ENCODE results near the gene CLCN2. TPM values are rescaled to one million over a fixed set of nuclear protein-coding genes. Genes with fewer than 3 reads are reported as not detected.
A peak's percentile ranks its signal among the peaks of the same experiment; 100 is the strongest.

The CLCN2 gene
- total RNA-seq, 4 donors from 2014 or later = 13.7 to 246 (median 73.1) TPM

GRCh38 chr3:184339001-184339400, 22.4 kb downstream of the CLCN2 start:
- peaks cover 0 to 24% (median 9%) of the 10 kb centered on the region in 4 donors for H3K36me3 ChIP-seq
- H3K4me1 ChIP-seq = peaks cover 12 to 28% (median 24%) of the 10 kb centered on the region in 4 donors
- no peak for TF ChIP-seq POLR2A (IDR thresholded peaks at IDR 0.05)
- TF ChIP-seq EP300 (IDR thresholded peaks at IDR 0.05; ENCODE audit: low read depth) = no peak
- TF ChIP-seq POLR2AphosphoS5 (IDR thresholded peaks at IDR 0.05) = no peak
- no peak for TF ChIP-seq CTCF (IDR thresholded peaks at IDR 0.05)
- H3K4me3 ChIP-seq = peak overlapping the region in 2 of 4 donors; percentile 12 to 29
- intact Hi-C loops (cut with DNase I; ENCODE audit: low total_unique reads) = no loop called here
- WGBS, 2 donors (ENCODE audit: low coverage in 1 of 2) = 60 to 68% methylated on average over 2 to 8 of the region's 8 CpGs
- no peaks in the 10 kb centered on the region for H3K9me3 ChIP-seq
- in situ Hi-C loops (cut with MboI; ENCODE audit: low pct_ligation_motif_present in 1 of 4, low pct_unique_long_range_greater_than_20kb in 1 of 4, low sequenced_read_pairs in 3 of 4) = no loop called here
- H3K27me3 ChIP-seq = no peaks in the 10 kb centered on the region
- H3K27ac ChIP-seq = peak overlapping the region; percentile 94 to 99 (median 97)
- no peak for DNase-seq

GRCh38 chr3:184338511-184338945, 22.9 kb downstream of the CLCN2 start:
- no peaks in the 10 kb centered on the region for H3K27me3 ChIP-seq
- TF ChIP-seq EP300 (IDR thresholded peaks at IDR 0.05; ENCODE audit: low read depth) = no peak
- peak in 2 of 5 experiments; percentile 5 to 17 for TF ChIP-seq CTCF (IDR thresholded peaks at IDR 0.05)
- peak in 2 of 3 donors; percentile 28 to 38 for TF ChIP-seq POLR2AphosphoS5 (IDR thresholded peaks at IDR 0.05)
- WGBS, 2 donors (ENCODE audit: low coverage in 1 of 2) = 38% methylated on average over 22 of the region's 37 CpGs; no CpG with 5 or more reads in 1 of the 2 donors
- peak; percentile 66 for DNase-seq
- in situ Hi-C loops (cut with MboI; ENCODE audit: low pct_ligation_motif_present in 1 of 4, low pct_unique_long_range_greater_than_20kb in 1 of 4, low sequenced_read_pairs in 3 of 4) = no loop called here
- intact Hi-C loops (cut with DNase I; ENCODE audit: low total_unique reads) = no loop called here
- no peaks in the 10 kb centered on the region for H3K9me3 ChIP-seq
- H3K4me1 ChIP-seq = peaks cover 12 to 28% (median 24%) of the 10 kb centered on the region in 4 donors
- H3K27ac ChIP-seq = peak overlapping the region; percentile 94 to 99 (median 97)
- H3K36me3 ChIP-seq = peaks cover 0 to 21% (median 9%) of the 10 kb centered on the region in 4 donors
- H3K4me3 ChIP-seq = peak overlapping the region in 2 of 4 donors; percentile 12 to 29

GRCh38 chr3:184337981-184338380, 23.4 kb downstream of the CLCN2 start:
- 66 to 76% methylated on average over 5 to 7 of the region's 7 CpGs for WGBS, 2 donors (ENCODE audit: low coverage in 1 of 2)
- Histone ChIP-seq H3K4me1 (peaks cover 12 to 28% (median 24%) of the 10 kb centered on the region in 4 donors), H3K27me3 (no peaks in the 10 kb centered on the region), H3K4me3 (peak overlapping the region in 1 of 4 donors; percentile 12), H3K27ac (peak overlapping the region; percentile 94 to 99 (median 97)), H3K36me3 (peaks cover 0 to 19% (median 8%) of the 10 kb centered on the region in 4 donors), H3K9me3 (no peaks in the 10 kb centered on the region)
- no peak for TF ChIP-seq POLR2A (IDR thresholded peaks at IDR 0.05)
- no peak for TF ChIP-seq POLR2AphosphoS5 (IDR thresholded peaks at IDR 0.05)
- TF ChIP-seq EP300 (IDR thresholded peaks at IDR 0.05; ENCODE audit: low read depth) = no peak
- no peak for TF ChIP-seq CTCF (IDR thresholded peaks at IDR 0.05)
- intact Hi-C loops (cut with DNase I; ENCODE audit: low total_unique reads) (no loop called here), in situ Hi-C loops (cut with MboI; ENCODE audit: low pct_ligation_motif_present in 1 of 4, low pct_unique_long_range_greater_than_20kb in 1 of 4, low sequenced_read_pairs in 3 of 4) (no loop called here)
- no peak for DNase-seq

GRCh38 chr3:184337399-184337714, 24.0 kb downstream of the CLCN2 start, which contains the start of gene FAM131A:
TSS of gene FAM131A (plus strand) at chr3:184337600. CDS start at chr3:184337631, 31 bp downstream.
- Histone ChIP-seq H3K4me1 (peaks cover 12 to 28% (median 24%) of the 10 kb centered on the region in 4 donors), H3K4me3 (peak within 1 kb of the TSS; percentile 70 to 95 (median 82)), H3K9me3 (no peaks in the 10 kb centered on the region), H3K27ac (peak within 1 kb of the TSS; percentile 94 to 99 (median 97)), H3K36me3 (peaks cover 0 to 19% (median 5%) of the 10 kb centered on the region in 4 donors), H3K27me3 (no peaks in the 10 kb centered on the region)
- in situ Hi-C loops (cut with MboI; ENCODE audit: low pct_ligation_motif_present in 1 of 4, low pct_unique_long_range_greater_than_20kb in 1 of 4, low sequenced_read_pairs in 3 of 4) (no loop called here), intact Hi-C loops (cut with DNase I; ENCODE audit: low total_unique reads) (no loop called here)
- DNase-seq = peak; percentile 53
- TF ChIP-seq POLR2AphosphoS5 (IDR thresholded peaks at IDR 0.05) = peak in 1 of 3 donors; percentile 35
- no peak for TF ChIP-seq EP300 (IDR thresholded peaks at IDR 0.05; ENCODE audit: low read depth)
- TF ChIP-seq POLR2A (IDR thresholded peaks at IDR 0.05) = no peak
- TF ChIP-seq CTCF (IDR thresholded peaks at IDR 0.05) = peak in 1 of 5 experiments; percentile 12
- WGBS, 2 donors (ENCODE audit: low coverage in 1 of 2) = 70 to 75% methylated on average over 3 to 6 of the region's 6 CpGs
